HepG2 (cell line): Measurements from ENCODE around the gene TCAIM. TPM values are rescaled to one million over a fixed set of nuclear protein-coding genes. Genes with fewer than 3 reads are reported as not detected.
A peak's percentile ranks its signal among the peaks of the same experiment; 100 is the strongest.

ENCODE experiments used
- AGO2 ChIP-seq: fragments of 200-400 bp; formaldehyde crosslinking; optimal IDR thresholded peaks from 2 replicates; pipeline ENCODE3; 2017; ENCODE audit warnings: mild to moderate bottlenecking, low read depth, low read length, moderate library complexity
- BORCS8-MEF2B ChIP-seq: sonication (generic); formaldehyde crosslinking; IDR thresholded peaks from 2 replicates; pipeline ENCODE4 v1.8.0; 2022; ENCODE audit warnings: mild to moderate bottlenecking, missing genetic modification reagents
- EZH2 ChIP-seq: conservative IDR thresholded peaks from 2 replicates; pipeline ENCODE4 v1.6.1; 2012; ENCODE audit warnings: mild to moderate bottlenecking, low read depth, low read length, moderate library complexity
- FOSL2 ChIP-seq: sonication (generic); formaldehyde crosslinking; IDR thresholded peaks from 2 replicates; pipeline ENCODE4 v1.4.0; 2020; ENCODE audit warnings: missing genetic modification reagents
- HNF4A ChIP-seq: sonication (generic); formaldehyde crosslinking; IDR thresholded peaks from 2 replicates; pipeline ENCODE4 v1.4.0; 2020; ENCODE audit warnings: missing genetic modification reagents
- IRX3 ChIP-seq: sonication (generic); formaldehyde crosslinking; IDR thresholded peaks from 2 replicates; pipeline ENCODE4 v1.8.1; 2023; ENCODE audit warnings: mild to moderate bottlenecking, low read depth, missing genetic modification reagents, borderline replicate concordance
- MTA1 ChIP-seq: sonication (generic); formaldehyde crosslinking; IDR thresholded peaks from 2 replicates; pipeline ENCODE4 v1.4.0; 2020; ENCODE audit warnings: missing genetic modification reagents, mild to moderate bottlenecking, borderline replicate concordance
- NBN ChIP-seq: fragments of 450-650 bp; conservative IDR thresholded peaks from 2 replicates; pipeline ENCODE4 v1.6.1; 2017
- NCOR1 ChIP-seq: fragments of 200-600 bp; sonication (generic); IDR thresholded peaks from 2 replicates; pipeline ENCODE4 v1.7.0; 2017; ENCODE audit warnings: antibody characterized with exemption, low read length, borderline replicate concordance
- NFIC ChIP-seq: IDR thresholded peaks from 2 replicates; pipeline ENCODE4 v1.6.1; 2012; ENCODE audit warnings: mild to moderate bottlenecking, low read length, inconsistent platforms
- TBX3 ChIP-seq: fragments of 450-650 bp; IDR thresholded peaks from 2 replicates; pipeline ENCODE4 v1.6.1; 2017; ENCODE audit warnings: antibody characterized with exemption, mild to moderate bottlenecking, inconsistent platforms, borderline replicate concordance
- YEATS4 ChIP-seq: sonication (generic); formaldehyde crosslinking; IDR thresholded peaks from 2 replicates; pipeline ENCODE4 v1.4.0; 2020; ENCODE audit warnings: missing genetic modification reagents, borderline replicate concordance
- ZNF292 ChIP-seq: sonication (generic); formaldehyde crosslinking; IDR thresholded peaks from 2 replicates; pipeline ENCODE4 v1.8.1; 2022; ENCODE audit warnings: mild to moderate bottlenecking, low read depth, missing genetic modification reagents, borderline replicate concordance
- ZSCAN20 ChIP-seq: sonication (generic); formaldehyde crosslinking; IDR thresholded peaks from 2 replicates; pipeline ENCODE4 v1.4.0; 2020; ENCODE audit warnings: missing genetic modification reagents, mild to moderate bottlenecking, borderline replicate concordance
- polyA plus RNA-seq, 8 experiments: library from polyadenylated mRNA; depleted of rRNA in 3 of 8; stranded (reverse) in 7 of 8; unstranded in 1 of 8; fragments of >200 nt; fragmentation: Illumina TruSeq in 4 of 8; extraction: Trizol in 4 of 8; gene quantifications; 2 replicates each; pipeline versions ENCODE4 v1.2.1 to v1.2.3, GENCODE V29; 2011 to 2016; ENCODE audit warnings: low read depth in 4 of 8, missing spikeins in 1 of 8, mixed read lengths in 1 of 8; ENCODE audit not compliant: insufficient read depth in 1 of 8
- total RNA-seq, 5 experiments: library from RNA; depleted of rRNA; stranded (reverse); fragments of >200 nt; fragmentation: Illumina TruSeq; extraction: Trizol; gene quantifications; 2 replicates each; pipeline ENCODE4 v1.2.3, GENCODE V29; 2016; ENCODE audit warnings: low read depth in 1 of 5
- TF ChIP-seq, protein P1 (sequence below): sonication (generic); formaldehyde crosslinking; IDR thresholded peaks from 2 replicates; pipeline ENCODE4 v1.9.0; 2022; ENCODE audit warnings: low read depth, missing genetic modification reagents
- TF ChIP-seq, protein P2 (sequence below): IDR thresholded peaks from 2 replicates; pipeline ENCODE4 v1.6.1; 2016
- TF ChIP-seq, protein P3 (sequence below): sonication (generic); formaldehyde crosslinking; IDR thresholded peaks from 2 replicates; pipeline ENCODE4 v1.5.0; 2020; ENCODE audit warnings: mild to moderate bottlenecking, missing genetic modification reagents
- TF ChIP-seq, protein P4 (sequence below): IDR thresholded peaks from 2 replicates; pipeline ENCODE4 v1.6.1; 2016; ENCODE audit warnings: low read depth
- TF ChIP-seq, protein P5 (sequence below): sonication (generic); formaldehyde crosslinking; IDR thresholded peaks from 2 replicates; pipeline ENCODE4 v1.8.0; 2022; ENCODE audit warnings: low read depth, missing genetic modification reagents
- TF ChIP-seq, protein P6 (sequence below): sonication (generic); formaldehyde crosslinking; IDR thresholded peaks from 2 replicates; pipeline ENCODE4 v1.4.0; 2020; ENCODE audit warnings: missing genetic modification reagents, borderline replicate concordance

TCAIM gene
- total and polyA plus RNA-seq, 2 of the 13 experiments (the other 11 are each of a cell fraction or from before 2014, with no cell fraction given) = 16.9 to 22.6 TPM

DNA sequence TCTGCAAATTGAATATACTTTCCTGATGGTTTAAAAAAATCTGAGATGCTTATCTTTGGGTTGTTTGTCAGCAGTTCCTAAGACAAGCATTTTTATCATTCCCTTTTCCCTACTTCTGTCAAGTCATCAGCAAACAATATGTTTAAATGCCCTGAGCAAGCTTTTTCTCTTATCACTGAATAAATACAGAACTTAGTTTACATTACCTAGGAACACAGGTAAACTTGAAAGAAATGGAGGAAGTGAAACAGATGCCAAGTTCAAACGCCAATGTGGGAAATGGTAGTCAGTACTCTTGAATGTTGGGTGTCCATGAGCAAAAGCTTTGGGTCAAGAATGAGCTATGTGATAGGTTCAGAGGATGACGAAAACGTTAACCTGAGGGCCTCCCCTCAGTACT, 17.2 kb upstream of the TCAIM start (continued):
- TF ChIP-seq, protein P1, sequence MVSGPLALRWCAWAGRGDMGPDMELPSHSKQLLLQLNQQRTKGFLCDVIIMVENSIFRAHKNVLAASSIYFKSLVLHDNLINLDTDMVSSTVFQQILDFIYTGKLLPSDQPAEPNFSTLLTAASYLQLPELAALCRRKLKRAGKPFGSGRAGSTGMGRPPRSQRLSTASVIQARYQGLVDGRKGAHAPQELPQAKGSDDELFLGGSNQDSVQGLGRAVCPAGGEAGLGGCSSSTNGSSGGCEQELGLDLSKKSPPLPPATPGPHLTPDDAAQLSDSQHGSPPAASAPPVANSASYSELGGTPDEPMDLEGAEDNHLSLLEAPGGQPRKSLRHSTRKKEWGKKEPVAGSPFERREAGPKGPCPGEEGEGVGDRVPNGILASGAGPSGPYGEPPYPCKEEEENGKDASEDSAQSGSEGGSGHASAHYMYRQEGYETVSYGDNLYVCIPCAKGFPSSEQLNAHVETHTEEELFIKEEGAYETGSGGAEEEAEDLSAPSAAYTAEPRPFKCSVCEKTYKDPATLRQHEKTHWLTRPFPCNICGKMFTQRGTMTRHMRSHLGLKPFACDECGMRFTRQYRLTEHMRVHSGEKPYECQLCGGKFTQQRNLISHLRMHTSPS (CRISPR knock-in tag) = no peak
- TF ChIP-seq MTA1 (no peak; the same call in 1 of the 2 replicates), TBX3 (peak; percentile 48; the same call in 1 of the 2 replicates), FOSL2 (CRISPR knock-in tag) (peak; percentile 50; the same call in 1 of the 2 replicates), ZSCAN20 (CRISPR knock-in tag) (no peak), HNF4A (peak; percentile 26; the same call in 1 of the 2 replicates), ZNF292 (CRISPR knock-in tag) (no peak), BORCS8-MEF2B (CRISPR knock-in tag) (no peak), IRX3 (CRISPR knock-in tag) (no peak), EZH2 (no peak), YEATS4 (CRISPR knock-in tag) (no peak), NBN (no peak), AGO2 (no peak), NFIC (peak; percentile 93), NCOR1 (peak; percentile 55; the same call in 1 of the 2 replicates)
- TF ChIP-seq, protein P2, sequence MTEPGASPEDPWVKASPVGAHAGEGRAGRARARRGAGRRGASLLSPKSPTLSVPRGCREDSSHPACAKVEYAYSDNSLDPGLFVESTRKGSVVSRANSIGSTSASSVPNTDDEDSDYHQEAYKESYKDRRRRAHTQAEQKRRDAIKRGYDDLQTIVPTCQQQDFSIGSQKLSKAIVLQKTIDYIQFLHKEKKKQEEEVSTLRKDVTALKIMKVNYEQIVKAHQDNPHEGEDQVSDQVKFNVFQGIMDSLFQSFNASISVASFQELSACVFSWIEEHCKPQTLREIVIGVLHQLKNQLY (CRISPR knock-in tag) = peak; percentile 62
- TF ChIP-seq, protein P3, sequence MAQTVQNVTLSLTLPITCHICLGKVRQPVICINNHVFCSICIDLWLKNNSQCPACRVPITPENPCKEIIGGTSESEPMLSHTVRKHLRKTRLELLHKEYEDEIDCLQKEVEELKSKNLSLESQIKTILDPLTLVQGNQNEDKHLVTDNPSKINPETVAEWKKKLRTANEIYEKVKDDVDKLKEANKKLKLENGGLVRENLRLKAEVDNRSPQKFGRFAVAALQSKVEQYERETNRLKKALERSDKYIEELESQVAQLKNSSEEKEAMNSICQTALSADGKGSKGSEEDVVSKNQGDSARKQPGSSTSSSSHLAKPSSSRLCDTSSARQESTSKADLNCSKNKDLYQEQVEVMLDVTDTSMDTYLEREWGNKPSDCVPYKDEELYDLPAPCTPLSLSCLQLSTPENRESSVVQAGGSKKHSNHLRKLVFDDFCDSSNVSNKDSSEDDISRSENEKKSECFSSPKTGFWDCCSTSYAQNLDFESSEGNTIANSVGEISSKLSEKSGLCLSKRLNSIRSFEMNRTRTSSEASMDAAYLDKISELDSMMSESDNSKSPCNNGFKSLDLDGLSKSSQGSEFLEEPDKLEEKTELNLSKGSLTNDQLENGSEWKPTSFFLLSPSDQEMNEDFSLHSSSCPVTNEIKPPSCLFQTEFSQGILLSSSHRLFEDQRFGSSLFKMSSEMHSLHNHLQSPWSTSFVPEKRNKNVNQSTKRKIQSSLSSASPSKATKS (CRISPR knock-in tag) = no peak
- TF ChIP-seq, protein P4, sequence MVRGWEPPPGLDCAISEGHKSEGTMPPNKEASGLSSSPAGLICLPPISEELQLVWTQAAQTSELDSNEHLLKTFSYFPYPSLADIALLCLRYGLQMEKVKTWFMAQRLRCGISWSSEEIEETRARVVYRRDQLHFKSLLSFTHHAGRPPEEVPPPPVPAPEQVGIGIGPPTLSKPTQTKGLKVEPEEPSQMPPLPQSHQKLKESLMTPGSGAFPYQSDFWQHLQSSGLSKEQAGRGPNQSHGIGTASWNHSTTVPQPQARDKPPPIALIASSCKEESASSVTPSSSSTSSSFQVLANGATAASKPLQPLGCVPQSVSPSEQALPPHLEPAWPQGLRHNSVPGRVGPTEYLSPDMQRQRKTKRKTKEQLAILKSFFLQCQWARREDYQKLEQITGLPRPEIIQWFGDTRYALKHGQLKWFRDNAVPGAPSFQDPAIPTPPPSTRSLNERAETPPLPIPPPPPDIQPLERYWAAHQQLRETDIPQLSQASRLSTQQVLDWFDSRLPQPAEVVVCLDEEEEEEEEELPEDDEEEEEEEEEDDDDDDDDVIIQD (CRISPR knock-in tag) = peak; percentile 91; the same call in 1 of the 2 replicates
- TF ChIP-seq, protein P5, sequence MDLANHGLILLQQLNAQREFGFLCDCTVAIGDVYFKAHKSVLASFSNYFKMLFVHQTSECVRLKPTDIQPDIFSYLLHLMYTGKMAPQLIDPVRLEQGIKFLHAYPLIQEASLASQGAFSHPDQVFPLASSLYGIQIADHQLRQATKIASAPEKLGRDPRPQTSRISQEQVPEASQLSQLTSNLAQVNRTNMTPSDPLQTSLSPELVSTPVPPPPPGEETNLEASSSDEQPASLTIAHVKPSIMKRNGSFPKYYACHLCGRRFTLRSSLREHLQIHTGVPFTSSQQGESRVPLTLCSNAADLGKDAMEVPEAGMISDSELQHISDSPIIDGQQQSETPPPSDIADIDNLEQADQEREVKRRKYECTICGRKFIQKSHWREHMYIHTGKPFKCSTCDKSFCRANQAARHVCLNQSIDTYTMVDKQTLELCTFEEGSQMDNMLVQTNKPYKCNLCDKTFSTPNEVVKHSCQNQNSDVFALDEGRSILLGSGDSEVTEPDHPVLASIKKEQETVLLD (CRISPR knock-in tag) = no peak
- TF ChIP-seq, protein P6, sequence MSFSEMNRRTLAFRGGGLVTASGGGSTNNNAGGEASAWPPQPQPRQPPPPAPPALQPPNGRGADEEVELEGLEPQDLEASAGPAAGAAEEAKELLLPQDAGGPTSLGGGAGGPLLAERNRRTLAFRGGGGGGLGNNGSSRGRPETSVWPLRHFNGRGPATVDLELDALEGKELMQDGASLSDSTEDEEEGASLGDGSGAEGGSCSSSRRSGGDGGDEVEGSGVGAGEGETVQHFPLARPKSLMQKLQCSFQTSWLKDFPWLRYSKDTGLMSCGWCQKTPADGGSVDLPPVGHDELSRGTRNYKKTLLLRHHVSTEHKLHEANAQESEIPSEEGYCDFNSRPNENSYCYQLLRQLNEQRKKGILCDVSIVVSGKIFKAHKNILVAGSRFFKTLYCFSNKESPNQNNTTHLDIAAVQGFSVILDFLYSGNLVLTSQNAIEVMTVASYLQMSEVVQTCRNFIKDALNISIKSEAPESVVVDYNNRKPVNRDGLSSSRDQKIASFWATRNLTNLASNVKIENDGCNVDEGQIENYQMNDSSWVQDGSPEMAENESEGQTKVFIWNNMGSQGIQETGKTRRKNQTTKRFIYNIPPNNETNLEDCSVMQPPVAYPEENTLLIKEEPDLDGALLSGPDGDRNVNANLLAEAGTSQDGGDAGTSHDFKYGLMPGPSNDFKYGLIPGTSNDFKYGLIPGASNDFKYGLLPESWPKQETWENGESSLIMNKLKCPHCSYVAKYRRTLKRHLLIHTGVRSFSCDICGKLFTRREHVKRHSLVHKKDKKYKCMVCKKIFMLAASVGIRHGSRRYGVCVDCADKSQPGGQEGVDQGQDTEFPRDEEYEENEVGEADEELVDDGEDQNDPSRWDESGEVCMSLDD = no peak
